Measurements from ENCODE around the gene PIGQ. TPM values are rescaled to one million over a fixed set of nuclear protein-coding genes. Genes with fewer than 3 reads are reported as not detected.
A peak's percentile ranks its signal among the peaks of the same experiment; 100 is the strongest.

The PIGQ gene
- polyA plus RNA-seq, 2 of the 4 experiments (the other 2 are of a cell fraction), result 13.2 to 31.2 TPM

GRCh38 chr16:629185-629832 lies 59.5 kb downstream of the PIGQ start (continued):
- TF ChIP-seq HOXB13 (CRISPR knock-in tag; IDR thresholded peaks at IDR 0.05; ENCODE audit: low read depth) (no peak), ESRRA (IDR thresholded peaks at IDR 0.05; ENCODE audit: borderline replicate concordance, low read length) (no peak)

DNA sequence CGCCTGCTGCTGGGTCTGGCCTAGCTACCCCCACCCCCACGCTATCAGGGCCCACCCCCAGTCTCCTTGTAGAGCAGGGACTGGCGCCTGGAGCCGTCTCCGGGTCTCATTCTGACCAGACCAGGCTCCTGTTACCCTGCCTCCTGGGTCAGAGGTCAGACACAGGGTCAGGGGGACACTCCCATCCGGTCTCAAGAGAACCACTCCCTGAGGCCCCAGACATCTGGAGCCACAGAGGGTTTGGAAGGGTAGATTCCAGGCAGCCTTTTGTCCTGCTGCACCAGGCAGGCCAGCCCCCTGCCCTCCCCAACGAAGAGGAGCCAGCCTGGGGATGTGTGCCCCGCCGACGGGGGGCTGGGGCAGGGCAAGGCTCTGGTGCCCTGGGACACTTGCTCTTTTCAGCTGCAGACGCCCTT lies 60.1 kb downstream of the PIGQ start:
- POLR2A ChIA-PET, result interaction anchor here (0.7 kb wide), 1 partner anchor 31 kb away, joined by 3 read pairs; no protein-coding TSS in a partner anchor
- no peak overlapping the region for H3K4me2 ChIP-seq
- H3K9me3 ChIP-seq, result no peaks in the 10 kb centered on the region
- H3K4me3 ChIP-seq, result no peak overlapping the region
- H3K27ac ChIP-seq, result peak overlapping the region in 1 of 2 experiments; percentile 30; a peak in 1 of 6 replicates
- ATAC-seq (no peak), FAIRE-seq (no peak), DNase-seq (ENCODE audit: low read depth in 1 of 2, low spot score in 1 of 2) (no peak)
- TF ChIP-seq POLR2AphosphoS2 (conservative IDR thresholded peaks at IDR 0.05; ENCODE audit: low read length) (no peak), ZSCAN20 (CRISPR knock-in tag; IDR thresholded peaks at IDR 0.05) (no peak), ELK1 (IDR thresholded peaks at IDR 0.05; ENCODE audit: low read depth, low read length) (no peak), RCOR1 (IDR thresholded peaks at IDR 0.05; ENCODE audit: low read depth, low read length) (no peak), TFCP2L1 (CRISPR knock-in tag; IDR thresholded peaks at IDR 0.05) (no peak), ZFP36 (IDR thresholded peaks at IDR 0.05; ENCODE audit: borderline replicate concordance, partially characterized antibody) (no peak), NR3C1 (IDR thresholded peaks at IDR 0.05) (no peak), MYC (IDR thresholded peaks at IDR 0.05; ENCODE audit: borderline replicate concordance, low read length) (no peak), FOSB (CRISPR knock-in tag; IDR thresholded peaks at IDR 0.05) (no peak), CBX8 (IDR thresholded peaks at IDR 0.05) (no peak), PHF8 (IDR thresholded peaks at IDR 0.05; ENCODE audit: borderline replicate concordance, low read depth) (no peak)
- TF ChIP-seq, protein P1, sequence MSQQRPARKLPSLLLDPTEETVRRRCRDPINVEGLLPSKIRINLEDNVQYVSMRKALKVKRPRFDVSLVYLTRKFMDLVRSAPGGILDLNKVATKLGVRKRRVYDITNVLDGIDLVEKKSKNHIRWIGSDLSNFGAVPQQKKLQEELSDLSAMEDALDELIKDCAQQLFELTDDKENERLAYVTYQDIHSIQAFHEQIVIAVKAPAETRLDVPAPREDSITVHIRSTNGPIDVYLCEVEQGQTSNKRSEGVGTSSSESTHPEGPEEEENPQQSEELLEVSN (IDR thresholded peaks at IDR 0.05; ENCODE audit: borderline replicate concordance, low read depth), result no peak
- TF ChIP-seq, protein P2, sequence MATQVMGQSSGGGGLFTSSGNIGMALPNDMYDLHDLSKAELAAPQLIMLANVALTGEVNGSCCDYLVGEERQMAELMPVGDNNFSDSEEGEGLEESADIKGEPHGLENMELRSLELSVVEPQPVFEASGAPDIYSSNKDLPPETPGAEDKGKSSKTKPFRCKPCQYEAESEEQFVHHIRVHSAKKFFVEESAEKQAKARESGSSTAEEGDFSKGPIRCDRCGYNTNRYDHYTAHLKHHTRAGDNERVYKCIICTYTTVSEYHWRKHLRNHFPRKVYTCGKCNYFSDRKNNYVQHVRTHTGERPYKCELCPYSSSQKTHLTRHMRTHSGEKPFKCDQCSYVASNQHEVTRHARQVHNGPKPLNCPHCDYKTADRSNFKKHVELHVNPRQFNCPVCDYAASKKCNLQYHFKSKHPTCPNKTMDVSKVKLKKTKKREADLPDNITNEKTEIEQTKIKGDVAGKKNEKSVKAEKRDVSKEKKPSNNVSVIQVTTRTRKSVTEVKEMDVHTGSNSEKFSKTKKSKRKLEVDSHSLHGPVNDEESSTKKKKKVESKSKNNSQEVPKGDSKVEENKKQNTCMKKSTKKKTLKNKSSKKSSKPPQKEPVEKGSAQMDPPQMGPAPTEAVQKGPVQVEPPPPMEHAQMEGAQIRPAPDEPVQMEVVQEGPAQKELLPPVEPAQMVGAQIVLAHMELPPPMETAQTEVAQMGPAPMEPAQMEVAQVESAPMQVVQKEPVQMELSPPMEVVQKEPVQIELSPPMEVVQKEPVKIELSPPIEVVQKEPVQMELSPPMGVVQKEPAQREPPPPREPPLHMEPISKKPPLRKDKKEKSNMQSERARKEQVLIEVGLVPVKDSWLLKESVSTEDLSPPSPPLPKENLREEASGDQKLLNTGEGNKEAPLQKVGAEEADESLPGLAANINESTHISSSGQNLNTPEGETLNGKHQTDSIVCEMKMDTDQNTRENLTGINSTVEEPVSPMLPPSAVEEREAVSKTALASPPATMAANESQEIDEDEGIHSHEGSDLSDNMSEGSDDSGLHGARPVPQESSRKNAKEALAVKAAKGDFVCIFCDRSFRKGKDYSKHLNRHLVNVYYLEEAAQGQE (IDR thresholded peaks at IDR 0.05), result no peak
- TF ChIP-seq, protein P3, sequence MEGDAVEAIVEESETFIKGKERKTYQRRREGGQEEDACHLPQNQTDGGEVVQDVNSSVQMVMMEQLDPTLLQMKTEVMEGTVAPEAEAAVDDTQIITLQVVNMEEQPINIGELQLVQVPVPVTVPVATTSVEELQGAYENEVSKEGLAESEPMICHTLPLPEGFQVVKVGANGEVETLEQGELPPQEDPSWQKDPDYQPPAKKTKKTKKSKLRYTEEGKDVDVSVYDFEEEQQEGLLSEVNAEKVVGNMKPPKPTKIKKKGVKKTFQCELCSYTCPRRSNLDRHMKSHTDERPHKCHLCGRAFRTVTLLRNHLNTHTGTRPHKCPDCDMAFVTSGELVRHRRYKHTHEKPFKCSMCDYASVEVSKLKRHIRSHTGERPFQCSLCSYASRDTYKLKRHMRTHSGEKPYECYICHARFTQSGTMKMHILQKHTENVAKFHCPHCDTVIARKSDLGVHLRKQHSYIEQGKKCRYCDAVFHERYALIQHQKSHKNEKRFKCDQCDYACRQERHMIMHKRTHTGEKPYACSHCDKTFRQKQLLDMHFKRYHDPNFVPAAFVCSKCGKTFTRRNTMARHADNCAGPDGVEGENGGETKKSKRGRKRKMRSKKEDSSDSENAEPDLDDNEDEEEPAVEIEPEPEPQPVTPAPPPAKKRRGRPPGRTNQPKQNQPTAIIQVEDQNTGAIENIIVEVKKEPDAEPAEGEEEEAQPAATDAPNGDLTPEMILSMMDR (IDR thresholded peaks at IDR 0.05), result no peak
- WGBS (ENCODE audit: missing lambda C conversion rate), result 83% methylated on average over 7 of the region's 11 CpGs
- CTCF ChIA-PET, result interaction anchor here (1.4 kb wide), 1 partner anchor 51 kb away, joined by 4 read pairs; no protein-coding TSS in a partner anchor
- H3K4me1 ChIP-seq, result peaks cover 46% of the 10 kb centered on the region
